Panc1 (cell line): ENCODE measurements around the gene TMEM219. TPM values are rescaled to one million over a fixed set of nuclear protein-coding genes. Genes with fewer than 3 reads are reported as not detected.

ENCODE experiments used
- ATAC-seq: fragments of 200-7000 bp; cut with Tn5 transposase; 2 replicates; pipeline ENCODE4 v1.9.1; 2020; ENCODE audit warnings: mild to moderate bottlenecking, moderate library complexity
- BruUV-seq: library from RNA; stranded (reverse); fragments of 400-500 nt; replicated peaks from 2 replicates; lab custom pipeline; 2021; lab: Mats Ljungman, UMichigan
- CTCF ChIA-PET: fragments of 300-600 bp; sonication (Branson Sonifier 250); formaldehyde crosslinking; loops from one replicate; lab custom pipeline; 2022; ENCODE audit warnings: antibody characterized with exemption; lab: Charles Lee
- POLR2A ChIA-PET: fragments of 300-600 bp; sonication (Branson Sonifier 250); formaldehyde crosslinking; loops from one replicate; lab custom pipeline; 2022; ENCODE audit warnings: antibody characterized with exemption; lab: Charles Lee
- DNase-seq: peaks from one replicate; pipeline ENCODE4 v3.0.0-alpha.2; 2010; ENCODE audit warnings: low read depth, low spot score
- H3K27ac ChIP-seq: 2 replicates; pipeline ENCODE4 v1.5.1; 2011; ENCODE audit warnings: mild to moderate bottlenecking, low read length, inconsistent platforms
- H3K27me3 ChIP-seq: fragments of 200-500 bp; sonication (Bioruptor generic); 2 replicates; pipeline ENCODE4 v1.6.0; 2014; ENCODE audit warnings: low read length, inconsistent platforms; ENCODE audit not compliant: control insufficient read depth, insufficient read depth
- H3K36me3 ChIP-seq: fragments of 200-500 bp; sonication (Bioruptor generic); 2 replicates; pipeline ENCODE4 v1.5.1; 2014; ENCODE audit warnings: inconsistent platforms, mild to moderate bottlenecking, low read length, moderate library complexity; ENCODE audit not compliant: control insufficient read depth, insufficient read depth
- H3K4me1 ChIP-seq: 2 replicates; pipeline ENCODE4 v1.5.1; 2011; ENCODE audit warnings: inconsistent platforms, mild to moderate bottlenecking, low read length, moderate library complexity; ENCODE audit not compliant: control insufficient read depth, insufficient read depth
- H3K4me3 ChIP-seq, 2 experiments: 2 replicates each; pipeline ENCODE4 v1.5.1; 2011 to 2012; ENCODE audit warnings: low read depth in 2 of 2, low read length in 2 of 2, mild to moderate bottlenecking in 2 of 2, inconsistent platforms in 1 of 2, moderate library complexity in 1 of 2
- H3K9me3 ChIP-seq: fragments of 200-500 bp; sonication (Bioruptor generic); 2 replicates; pipeline ENCODE4 v1.5.1; 2014; ENCODE audit warnings: low read depth, mild to moderate bottlenecking, inconsistent platforms, low read length, moderate library complexity; ENCODE audit not compliant: control insufficient read depth, insufficient read depth
- CTCF ChIP-seq: fragments of 450-650 bp; IDR thresholded peaks from 2 replicates; pipeline ENCODE4 v1.5.1; 2017; ENCODE audit warnings: mild to moderate bottlenecking
- POLR2AphosphoS5 ChIP-seq: IDR thresholded peaks from 2 replicates; pipeline ENCODE4 v1.6.1; 2012; ENCODE audit warnings: mild to moderate bottlenecking, low read depth, low read length, moderate library complexity
- REST ChIP-seq, 2 experiments: IDR thresholded peaks; 2 replicates each; pipeline ENCODE4 v1.6.1; 2011 to 2012; ENCODE audit warnings: low read depth in 2 of 2, control low read depth in 1 of 2, low read length in 1 of 2, mild to moderate bottlenecking in 1 of 2, moderate library complexity in 1 of 2; ENCODE audit not compliant: insufficient read depth in 1 of 2
- SIN3A ChIP-seq: IDR thresholded peaks from 2 replicates; pipeline ENCODE4 v1.6.1; 2012; ENCODE audit warnings: low read depth, mild to moderate bottlenecking, low read length, moderate library complexity, borderline replicate concordance; ENCODE audit not compliant: insufficient read depth
- TCF7L2 ChIP-seq: IDR thresholded peaks from 2 replicates; pipeline ENCODE4 v1.6.1; 2011; ENCODE audit warnings: mild to moderate bottlenecking, low read depth, low read length, inconsistent platforms
- in situ Hi-C: cut with HindIII; loops from 2 replicates; pipeline ENCODE4 v1.10.0; 2016; ENCODE audit warnings: low sequenced_read_pairs, low pct_unique_long_range_greater_than_20kb
- intact Hi-C: fragments of 100-400 bp; cut with micrococcal nuclease; formaldehyde crosslinking; loops from one replicate; pipeline ENCODE4 v1.10.0; 2022; ENCODE audit not compliant: unreplicated experiment
- total RNA-seq: library from RNA; stranded (reverse); gene quantifications from one replicate; pipeline ENCODE4 v1.2.1, GENCODE V29; 2021; ENCODE audit not compliant: unreplicated experiment

Gene TMEM219
- total RNA-seq, 1 experiment from 2014 or later = 161 TPM

GRCh38 chr16:29982560-29983419, 20.9 kb downstream of the TMEM219 start:
- DNase-seq (no peak), ATAC-seq (no peak)
- ChIA-PET CTCF (interaction anchor here (0.8 kb wide), 1 partner anchor 362 kb away, joined by 3 read pairs; no protein-coding TSS in a partner anchor), POLR2A (interaction anchor here (0.5 kb wide), 1 partner anchor 652 kb away, joined by 4 read pairs; no protein-coding TSS in a partner anchor)
- Histone ChIP-seq H3K9me3 (no peaks in the 10 kb centered on the region), H3K27me3 (no peaks in the 10 kb centered on the region), H3K4me3 (no peak overlapping the region), H3K27ac (no peak overlapping the region), H3K36me3 (peaks cover 32% of the 10 kb centered on the region), H3K4me1 (no peaks in the 10 kb centered on the region)
- BruUV-seq = no TSS peak
- TF ChIP-seq POLR2AphosphoS5 (no peak), REST (IDR thresholded peaks at IDR 0.05; ENCODE audit: insufficient read depth in 1 of 2, low read depth in 2 of 2, low read length in 1 of 2) (no peak), TCF7L2 (no peak), CTCF (no peak), SIN3A (no peak)
- intact Hi-C loops = no loop called here
- in situ Hi-C loops = no loop called here

- in situ Hi-C loops = no loop called here
- peaks cover 31% of the 10 kb centered on the region for H3K36me3 ChIP-seq
- no peak for TF ChIP-seq REST (IDR thresholded peaks at IDR 0.05; ENCODE audit: insufficient read depth in 1 of 2, low read depth in 2 of 2, low read length in 1 of 2)
- no peak for TF ChIP-seq CTCF
- no peak for TF ChIP-seq TCF7L2
- TF ChIP-seq SIN3A = no peak
- TF ChIP-seq POLR2AphosphoS5 = no peak
Measured at GRCh38 chr16:29983420-29984136, 21.7 kb downstream of the TMEM219 start.

More at GRCh38 chr16:29983420-29984136, 21.7 kb downstream of the TMEM219 start:
- H3K27ac ChIP-seq = no peak overlapping the region
- ChIA-PET CTCF (interaction anchor here (0.8 kb wide), 1 partner anchor 361 kb away, joined by 3 read pairs; no protein-coding TSS in a partner anchor), POLR2A (interaction anchor here (0.5 kb wide), 1 partner anchor 651 kb away, joined by 4 read pairs; no protein-coding TSS in a partner anchor)
- no peak overlapping the region for H3K4me3 ChIP-seq
- intact Hi-C loops = no loop called here
- DNase-seq (no peak), ATAC-seq (no peak)
- BruUV-seq = no TSS peak
- no peaks in the 10 kb centered on the region for H3K27me3 ChIP-seq
- H3K9me3 ChIP-seq = no peaks in the 10 kb centered on the region
- no peaks in the 10 kb centered on the region for H3K4me1 ChIP-seq
